GM21737 (cell line): ENCODE results near the gene PELO.
"Not testable (repeated sequence)": the region's sequence is repeated elsewhere in the genome, so short reads cannot be mapped to it uniquely, and the experiment has no call there.

Experiments used
- ATAC-seq: cut with Tn5 transposase; IDR thresholded peaks from one replicate; pipeline ENCODE4 v1.9.1; 2021; ENCODE audit warnings: mild to moderate bottlenecking, moderate library complexity; ENCODE audit not compliant: unreplicated experiment

Gene PELO

GRCh38 chr5:52787600-52788504 is at the start of gene PELO, which contains the start of gene ITGA1:
PELO (plus strand) TSS chr5:52787916; CDS start chr5:52800395, 12,479 bp downstream.
ITGA1 (plus strand) TSS chr5:52787916; CDS start chr5:52788354, 438 bp downstream.
- ATAC-seq, result peak; percentile 88

GRCh38 chr5:52738095-52738506 is 49.6 kb upstream of the PELO start:
- no peak for ATAC-seq

- ATAC-seq, result no peak
Observed at GRCh38 chr5:52740007-52740406, 47.7 kb upstream of the PELO start.

GRCh38 chr5:52743012-52743411 is 44.7 kb upstream of the PELO start:
- no peak for ATAC-seq

GRCh38 chr5:52743529-52743928 is 44.2 kb upstream of the PELO start:
- ATAC-seq, result no peak

- no peak for ATAC-seq
Observed at GRCh38 chr5:52743970-52744369, 43.7 kb upstream of the PELO start.

- not testable (repeated sequence) for ATAC-seq
Observed at GRCh38 chr5:52744867-52745458, 42.8 kb upstream of the PELO start.

- no peak for ATAC-seq
Observed at GRCh38 chr5:52746539-52746938, 41.2 kb upstream of the PELO start.

- ATAC-seq, result no peak
Observed at GRCh38 chr5:52748590-52748989, 39.1 kb upstream of the PELO start.

GRCh38 chr5:52749666-52750065 is 38.0 kb upstream of the PELO start:
- no peak for ATAC-seq

- ATAC-seq, result no peak
Observed at GRCh38 chr5:52751137-52751536, 36.6 kb upstream of the PELO start.

- ATAC-seq, result no peak
Observed at GRCh38 chr5:52754051-52754450, 33.7 kb upstream of the PELO start.

GRCh38 chr5:52757527-52757926 is 30.2 kb upstream of the PELO start:
- ATAC-seq, result no peak

- ATAC-seq, result no peak
Observed at GRCh38 chr5:52758014-52758413, 29.7 kb upstream of the PELO start.

GRCh38 chr5:52759331-52759730 is 28.4 kb upstream of the PELO start:
- no peak for ATAC-seq

GRCh38 chr5:52760695-52761366 is 26.9 kb upstream of the PELO start:
- ATAC-seq, result no peak

- no peak for ATAC-seq
Observed at GRCh38 chr5:52767217-52767743, 20.4 kb upstream of the PELO start.

GRCh38 chr5:52767766-52768480 is 19.8 kb upstream of the PELO start:
- ATAC-seq, result peak; percentile 39

- no peak for ATAC-seq
Observed at GRCh38 chr5:52769061-52769460, 18.7 kb upstream of the PELO start.

- no peak for ATAC-seq
Observed at GRCh38 chr5:52770287-52770939, 17.3 kb upstream of the PELO start.
